HG02610 (cell line): ENCODE measurements around the gene BMPER.

ENCODE experiments used
- ATAC-seq: cut with Tn5 transposase; IDR thresholded peaks from one replicate; pipeline ENCODE4 v1.9.1; 2021; ENCODE audit warnings: mild to moderate bottlenecking, moderate library complexity; ENCODE audit not compliant: unreplicated experiment

BMPER gene

GRCh38 chr7:33964417-33965182 lies 59.3 kb downstream of the BMPER start:
- no peak for ATAC-seq

GRCh38 chr7:33965183-33965744 lies 59.9 kb downstream of the BMPER start:
- ATAC-seq, result no peak

GRCh38 chr7:33968591-33968990 lies 63.3 kb downstream of the BMPER start:
- no peak for ATAC-seq

- no peak for ATAC-seq
Measured at GRCh38 chr7:33970536-33970935, 65.2 kb downstream of the BMPER start.

GRCh38 chr7:33971106-33971505 lies 65.8 kb downstream of the BMPER start:
- ATAC-seq, result no peak

GRCh38 chr7:33973231-33974015 lies 68.1 kb downstream of the BMPER start:
- ATAC-seq, result no peak

- no peak for ATAC-seq
Measured at GRCh38 chr7:33979300-33979806, 74.0 kb downstream of the BMPER start.

- no peak for ATAC-seq
Measured at GRCh38 chr7:33979807-33980355, 74.5 kb downstream of the BMPER start.

- no peak for ATAC-seq
Measured at GRCh38 chr7:33981226-33981625, 75.9 kb downstream of the BMPER start.

GRCh38 chr7:33981671-33982424 lies 76.5 kb downstream of the BMPER start:
- ATAC-seq, result no peak

GRCh38 chr7:33982425-33982786 lies 77.1 kb downstream of the BMPER start:
- ATAC-seq, result no peak

- no peak for ATAC-seq
Measured at GRCh38 chr7:33986451-33986850, 81.1 kb downstream of the BMPER start.

- no peak for ATAC-seq
Measured at GRCh38 chr7:33986951-33987947, 81.9 kb downstream of the BMPER start.

- ATAC-seq, result no peak
Measured at GRCh38 chr7:33996899-33997298, 91.6 kb downstream of the BMPER start.

- no peak for ATAC-seq
Measured at GRCh38 chr7:33998476-33998875, 93.1 kb downstream of the BMPER start.

GRCh38 chr7:34011017-34011695 lies 105.8 kb downstream of the BMPER start:
- ATAC-seq, result no peak

- ATAC-seq, result no peak
Measured at GRCh38 chr7:34011696-34012095, 106.4 kb downstream of the BMPER start.

- no peak for ATAC-seq
Measured at GRCh38 chr7:34013421-34013820, 108.1 kb downstream of the BMPER start.

- ATAC-seq, result no peak
Measured at GRCh38 chr7:34015651-34016050, 110.3 kb downstream of the BMPER start.
